ENCODE measurements around the gene CCL11.

DNA sequence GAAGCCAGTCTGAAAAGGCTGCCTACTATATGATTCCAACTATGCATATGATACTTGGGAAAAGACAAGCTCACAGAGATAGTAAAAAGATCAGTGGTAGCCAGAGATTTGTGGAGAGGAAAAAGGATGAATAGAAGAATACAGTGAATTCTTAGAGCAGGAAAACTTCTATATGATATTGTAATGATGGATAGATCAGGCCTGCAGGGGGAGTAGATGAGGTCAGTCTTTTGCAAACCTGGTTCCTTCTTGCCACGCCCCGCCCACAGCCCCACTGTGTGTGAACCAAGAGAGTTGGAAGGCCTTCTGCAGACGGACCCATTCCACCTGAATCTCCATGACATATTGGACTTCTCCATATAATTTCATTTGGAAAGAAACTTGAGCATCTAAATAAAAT is 32.9 kb downstream of the CCL11 start:
- no peak for TF ChIP-seq POLR2A (IDR thresholded peaks at IDR 0.05)
- TF ChIP-seq, protein P1, sequence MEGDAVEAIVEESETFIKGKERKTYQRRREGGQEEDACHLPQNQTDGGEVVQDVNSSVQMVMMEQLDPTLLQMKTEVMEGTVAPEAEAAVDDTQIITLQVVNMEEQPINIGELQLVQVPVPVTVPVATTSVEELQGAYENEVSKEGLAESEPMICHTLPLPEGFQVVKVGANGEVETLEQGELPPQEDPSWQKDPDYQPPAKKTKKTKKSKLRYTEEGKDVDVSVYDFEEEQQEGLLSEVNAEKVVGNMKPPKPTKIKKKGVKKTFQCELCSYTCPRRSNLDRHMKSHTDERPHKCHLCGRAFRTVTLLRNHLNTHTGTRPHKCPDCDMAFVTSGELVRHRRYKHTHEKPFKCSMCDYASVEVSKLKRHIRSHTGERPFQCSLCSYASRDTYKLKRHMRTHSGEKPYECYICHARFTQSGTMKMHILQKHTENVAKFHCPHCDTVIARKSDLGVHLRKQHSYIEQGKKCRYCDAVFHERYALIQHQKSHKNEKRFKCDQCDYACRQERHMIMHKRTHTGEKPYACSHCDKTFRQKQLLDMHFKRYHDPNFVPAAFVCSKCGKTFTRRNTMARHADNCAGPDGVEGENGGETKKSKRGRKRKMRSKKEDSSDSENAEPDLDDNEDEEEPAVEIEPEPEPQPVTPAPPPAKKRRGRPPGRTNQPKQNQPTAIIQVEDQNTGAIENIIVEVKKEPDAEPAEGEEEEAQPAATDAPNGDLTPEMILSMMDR (IDR thresholded peaks at IDR 0.05): peak in 1 of 6 experiments; percentile 9

Data from esophagus squamous epithelium (tissue), 4 donors.